ENCODE data around the gene TDO2. TPM values are rescaled to one million over a fixed set of nuclear protein-coding genes. Genes with fewer than 3 reads are reported as not detected.

Gene TDO2
- total and polyA plus RNA-seq, 2 of the 4 experiments (the other 2 are of a cell fraction) = 0.09 to 0.18 TPM

GRCh38 chr4:155878611-155879010 lies 24.9 kb upstream of the TDO2 start:
- H3K23ac ChIP-seq (ENCODE audit: low read depth, low read length) = no peak overlapping the region
- H4K20me1 ChIP-seq (ENCODE audit: insufficient read depth, low read length) = no peaks in the 10 kb centered on the region
- no peak overlapping the region for H2BK120ac ChIP-seq (ENCODE audit: low read depth, low read length)
- H3K14ac ChIP-seq (replicated peaks; ENCODE audit: low read depth, low read length) = no peak overlapping the region
- ATAC-seq (ENCODE audit: low read depth) (no peak), DNase-seq (no peak)
- in situ Hi-C loops (cut with MboI; ENCODE audit: low sequenced_read_pairs) = no loop called here
- no peak overlapping the region for H3K56ac ChIP-seq (ENCODE audit: extremely low read depth, insufficient read depth, low read length)
- WGBS, 2 experiments (ENCODE audit: extremely low coverage in 2 of 2, insufficient read length in 1 of 2) = 39% methylated on average over 2 of the region's 2 CpGs; no CpG with 5 or more reads in 1 of the 2 experiments
- no peak for TF ChIP-seq CEBPB (IDR thresholded peaks at IDR 0.05; ENCODE audit: low read depth, low read length)
- TF ChIP-seq SMC3 (IDR thresholded peaks at IDR 0.05; ENCODE audit: low read depth, low read length) = no peak
- no peak for TF ChIP-seq CHD1 (IDR thresholded peaks at IDR 0.05; ENCODE audit: low read depth, low read length)
- no peak for TF ChIP-seq MAFK (IDR thresholded peaks at IDR 0.05; ENCODE audit: low read depth, low read length)
- TF ChIP-seq, protein P1, sequence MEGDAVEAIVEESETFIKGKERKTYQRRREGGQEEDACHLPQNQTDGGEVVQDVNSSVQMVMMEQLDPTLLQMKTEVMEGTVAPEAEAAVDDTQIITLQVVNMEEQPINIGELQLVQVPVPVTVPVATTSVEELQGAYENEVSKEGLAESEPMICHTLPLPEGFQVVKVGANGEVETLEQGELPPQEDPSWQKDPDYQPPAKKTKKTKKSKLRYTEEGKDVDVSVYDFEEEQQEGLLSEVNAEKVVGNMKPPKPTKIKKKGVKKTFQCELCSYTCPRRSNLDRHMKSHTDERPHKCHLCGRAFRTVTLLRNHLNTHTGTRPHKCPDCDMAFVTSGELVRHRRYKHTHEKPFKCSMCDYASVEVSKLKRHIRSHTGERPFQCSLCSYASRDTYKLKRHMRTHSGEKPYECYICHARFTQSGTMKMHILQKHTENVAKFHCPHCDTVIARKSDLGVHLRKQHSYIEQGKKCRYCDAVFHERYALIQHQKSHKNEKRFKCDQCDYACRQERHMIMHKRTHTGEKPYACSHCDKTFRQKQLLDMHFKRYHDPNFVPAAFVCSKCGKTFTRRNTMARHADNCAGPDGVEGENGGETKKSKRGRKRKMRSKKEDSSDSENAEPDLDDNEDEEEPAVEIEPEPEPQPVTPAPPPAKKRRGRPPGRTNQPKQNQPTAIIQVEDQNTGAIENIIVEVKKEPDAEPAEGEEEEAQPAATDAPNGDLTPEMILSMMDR (conservative IDR thresholded peaks at IDR 0.05; ENCODE audit: low read depth, low read length) = no peak
- TF ChIP-seq BHLHE40 (IDR thresholded peaks at IDR 0.05; ENCODE audit: low read depth, low read length) = no peak
- no peak for TF ChIP-seq RCOR1 (IDR thresholded peaks at IDR 0.05; ENCODE audit: insufficient replicate concordance, low read length)
- no peak for TF ChIP-seq MXI1 (IDR thresholded peaks at IDR 0.05; ENCODE audit: borderline replicate concordance, low read depth, low read length)
- TF ChIP-seq POLR2A (IDR thresholded peaks at IDR 0.05; ENCODE audit: low read depth, low read length) = no peak
- H3K79me1 ChIP-seq (ENCODE audit: low read depth in 1 of 2, low read length in 2 of 2) = no peaks in the 10 kb centered on the region
- no peak overlapping the region for H4K91ac ChIP-seq (ENCODE audit: insufficient read depth, low read depth, low read length)
- no peaks in the 10 kb centered on the region for H3K4me1 ChIP-seq (ENCODE audit: control insufficient read depth, insufficient read depth, low read length)
- no TSS peak for BruUV-seq (replicated peaks)
- H3K4ac ChIP-seq (ENCODE audit: low read depth, low read length) = no peak overlapping the region
- H3K36me3 ChIP-seq (ENCODE audit: control insufficient read depth, insufficient read depth, low read length) = no peaks in the 10 kb centered on the region
- no peak overlapping the region for H2BK15ac ChIP-seq (ENCODE audit: low read depth, low read length)
- H4K8ac ChIP-seq (ENCODE audit: low read depth in 2 of 2, low read length in 2 of 2) = no peak overlapping the region
- intact Hi-C loops (cut with micrococcal nuclease) = no loop called here
- no peaks in the 10 kb centered on the region for H3K9me1 ChIP-seq (ENCODE audit: insufficient read depth, low read length)
- H3K18ac ChIP-seq (ENCODE audit: low read depth, low read length) = no peak overlapping the region
- H2BK5ac ChIP-seq (ENCODE audit: low read depth, low read length, poor library complexity, severe bottlenecking) = no peak overlapping the region
- no peak overlapping the region for H2AK9ac ChIP-seq (replicated peaks; ENCODE audit: low read depth, low read length, poor library complexity)
- no peaks in the 10 kb centered on the region for H3K27me3 ChIP-seq (ENCODE audit: control insufficient read depth, insufficient read depth, low read length)
- H4K5ac ChIP-seq (ENCODE audit: low read depth, low read length) = no peak overlapping the region
- 0 out of 2 replicates have a peak, but pooled peaks cover 1% of the 10 kb centered on the region for H3K9me3 ChIP-seq (ENCODE audit: control insufficient read depth, insufficient read depth, low read length)
- H3K4me2 ChIP-seq (ENCODE audit: low read depth, low read length) = no peak overlapping the region
- H3K27ac ChIP-seq (ENCODE audit: insufficient read depth, low read length) = no peak overlapping the region
- H2AFZ ChIP-seq (replicated peaks; ENCODE audit: low read length, poor library complexity) = no peak overlapping the region
- no peak overlapping the region for H3K9ac ChIP-seq (ENCODE audit: low read depth, low read length)
- H2AK5ac ChIP-seq (ENCODE audit: low read depth, low read length) = no peak overlapping the region
- no peak overlapping the region for H2BK20ac ChIP-seq (ENCODE audit: low read depth, low read length)
- dilution Hi-C loops (cut with HindIII; ENCODE audit: low sequenced_read_pairs, unreplicated experiment) = no loop called here
- CTCF ChIA-PET = no interaction called here
- H3K4me3 ChIP-seq (ENCODE audit: insufficient read depth, low read depth, low read length) = no peak overlapping the region
- POLR2A ChIA-PET (ENCODE audit: unreplicated experiment) = no interaction called here

Data from IMR-90 (cell line).